Thoracic aorta (tissue), 2 donors: ENCODE measurements around the gene TRIM34. TPM values are rescaled to one million over a fixed set of nuclear protein-coding genes. Genes with fewer than 3 reads are reported as not detected.

Source experiments
- ATAC-seq: fragments of 150-250 bp; one replicate; pipeline ENCODE4 v1.8.0; 2017; ENCODE audit warnings: low read depth; ENCODE audit not compliant: insufficient number of reproducible peaks, low FRiP score
- DNase-seq: peaks from one replicate; pipeline ENCODE4 v3.0.0-alpha.2; 2020; ENCODE audit warnings: low spot score
- H3K27ac ChIP-seq, 2 donors: fragments of 200-600 bp; sonication (generic); 1 replicate in 1 of 2; 2 replicates in 1 of 2; pipeline ENCODE4 v1.5.1; 2016; ENCODE audit warnings: mild to moderate bottlenecking in 2 of 2, moderate library complexity in 2 of 2
- H3K27me3 ChIP-seq: fragments of 200-600 bp; sonication (generic); replicated peaks from 2 replicates; pipeline ENCODE4 v1.6.0; 2016; ENCODE audit warnings: mild to moderate bottlenecking; ENCODE audit not compliant: insufficient read depth
- H3K36me3 ChIP-seq: fragments of 200-600 bp; sonication (generic); one replicate; pipeline ENCODE4 v1.5.1; 2016
- H3K4me1 ChIP-seq, 2 donors: fragments of 200-600 bp; sonication (generic); 1 replicate in 1 of 2; 2 replicates in 1 of 2; pipeline versions ENCODE4 v1.5.1 to v1.6.0; 2016; ENCODE audit warnings: low read depth in 2 of 2, mild to moderate bottlenecking in 1 of 2; ENCODE audit not compliant: control insufficient read depth in 1 of 2
- H3K4me3 ChIP-seq: fragments of 200-600 bp; sonication (generic); 2 replicates; pipeline ENCODE4 v1.5.1; 2016; ENCODE audit warnings: mild to moderate bottlenecking
- H3K9me3 ChIP-seq: fragments of 200-600 bp; sonication (generic); 2 replicates; pipeline ENCODE4 v1.5.1; 2016
- CTCF ChIP-seq: fragments of 200-600 bp; sonication (generic); IDR thresholded peaks from one replicate; pipeline ENCODE4 v1.5.1; 2019; ENCODE audit warnings: antibody characterized with exemption
- total RNA-seq, 2 donors: library from RNA; depleted of rRNA; stranded (reverse); fragments of >200 nt; gene quantifications; one replicate each; pipeline versions ENCODE4 v1.1.0 to v1.2.3, GENCODE V29; 2016

The TRIM34 gene
- total RNA-seq, 2 donors from 2014 or later, result 6.9 to 7.7 TPM

DNA sequence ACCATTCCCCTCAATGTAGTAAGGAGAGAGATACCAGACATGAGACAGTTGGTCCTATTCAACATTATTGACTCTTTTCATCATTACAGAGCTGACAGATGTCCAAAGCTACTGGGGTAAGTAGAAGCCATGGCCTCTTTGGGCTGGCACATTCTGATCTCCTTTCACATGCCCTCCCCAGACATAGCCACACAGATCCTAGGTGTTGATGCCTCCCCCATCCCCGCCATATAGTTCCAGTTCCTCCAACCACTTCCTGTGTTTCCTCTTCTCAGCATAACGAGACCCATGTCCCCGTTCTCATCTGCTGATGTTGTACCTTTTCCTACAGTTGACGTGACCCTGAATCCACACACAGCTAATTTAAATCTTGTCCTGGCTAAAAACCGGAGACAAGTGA, 14.4 kb upstream of the TRIM34 start:
- Histone ChIP-seq H3K9me3 (no peaks in the 10 kb centered on the region), H3K27ac (no peak overlapping the region), H3K4me1 (peaks cover 0 to 6% of the 10 kb centered on the region in 2 donors), H3K27me3 (no peaks in the 10 kb centered on the region), H3K4me3 (no peak overlapping the region), H3K36me3 (no peaks in the 10 kb centered on the region)
- DNase-seq (no peak), ATAC-seq (peak; percentile 19)
- TF ChIP-seq CTCF, result no peak

- Histone ChIP-seq H3K36me3 (no peaks in the 10 kb centered on the region), H3K27ac (no peak overlapping the region), H3K4me1 (no peaks in the 10 kb centered on the region), H3K9me3 (no peaks in the 10 kb centered on the region), H3K4me3 (no peak overlapping the region), H3K27me3 (no peaks in the 10 kb centered on the region)
- TF ChIP-seq CTCF, result no peak
- DNase-seq, result no peak
- ATAC-seq, result no peak
These were observed 13.2 kb upstream of the TRIM34 start for GRCh38 chr11:5611627-5612026.

DNA sequence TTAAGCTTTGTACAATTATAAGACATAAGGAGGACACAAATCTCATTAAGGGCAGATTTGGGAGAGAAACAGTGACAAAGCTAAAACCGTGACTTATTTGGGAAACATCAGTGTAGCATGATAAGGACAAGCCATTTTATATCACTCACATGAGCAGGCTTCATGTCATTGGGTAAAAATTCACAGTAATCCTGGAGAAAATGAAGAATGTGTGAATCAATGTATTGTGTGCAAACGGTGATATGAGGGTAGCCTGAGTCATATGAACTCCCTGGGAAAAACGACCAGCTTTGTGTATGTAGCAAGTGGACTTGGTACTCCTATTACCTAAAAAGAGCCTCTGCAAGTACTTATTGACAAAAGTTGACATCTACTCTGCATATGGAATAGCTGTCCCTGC, 6.0 kb upstream of the TRIM34 start:
- H3K9me3 ChIP-seq, result no peaks in the 10 kb centered on the region
- no peak for ATAC-seq
- no peak for TF ChIP-seq CTCF
- H3K36me3 ChIP-seq, result no peaks in the 10 kb centered on the region
- H3K27ac ChIP-seq, result no peak overlapping the region
- H3K27me3 ChIP-seq, result no peaks in the 10 kb centered on the region
- no peak overlapping the region for H3K4me3 ChIP-seq
- no peak for DNase-seq
- H3K4me1 ChIP-seq, result peaks cover 15 to 20% of the 10 kb centered on the region in 2 donors

DNA sequence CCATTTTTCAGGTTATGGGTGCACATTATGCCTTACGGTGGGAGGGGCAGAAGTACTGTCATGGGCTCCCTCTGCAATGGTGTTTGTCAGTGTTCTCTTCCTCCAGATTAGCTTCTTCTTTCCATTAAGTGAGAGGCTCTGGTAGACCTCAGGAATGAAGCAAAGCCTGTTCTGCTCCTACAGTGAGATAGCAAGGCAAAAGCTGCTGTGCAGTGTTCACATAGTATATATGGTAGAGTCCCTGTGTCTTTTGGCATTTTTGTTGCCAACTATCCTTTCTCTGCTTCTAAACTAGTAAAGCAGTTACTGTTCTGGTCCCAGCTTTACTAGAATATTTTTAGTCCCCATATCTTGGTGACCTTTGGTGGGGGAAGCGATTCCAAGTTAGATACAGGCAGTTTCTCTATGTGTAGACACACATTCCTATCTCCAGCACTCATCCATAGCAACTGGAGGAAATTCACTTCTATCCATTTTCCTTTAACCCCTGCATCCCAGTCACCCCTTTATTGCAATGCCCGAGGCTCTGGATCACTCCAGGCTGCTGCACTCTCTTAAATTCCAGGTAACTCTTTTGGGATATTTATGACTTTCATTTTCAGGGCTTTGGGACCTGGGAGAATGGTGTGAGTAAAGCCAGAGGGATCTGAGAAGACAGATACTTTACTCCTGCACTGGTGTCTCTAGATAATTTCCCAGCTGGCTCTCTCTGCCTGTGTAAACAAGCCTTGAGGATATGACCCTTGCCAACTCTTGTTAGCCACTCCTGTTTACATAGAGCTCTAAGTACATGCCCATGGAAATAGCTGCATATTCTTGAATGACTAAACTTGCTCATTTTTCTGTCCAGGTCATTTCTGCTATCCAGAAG, 3.9 kb upstream of the TRIM34 start:
- no peak for TF ChIP-seq CTCF
- Histone ChIP-seq H3K27ac (peak overlapping the region; percentile 51 to 59), H3K9me3 (no peaks in the 10 kb centered on the region), H3K4me1 (peaks cover 24 to 34% of the 10 kb centered on the region in 2 donors), H3K36me3 (no peaks in the 10 kb centered on the region), H3K27me3 (no peaks in the 10 kb centered on the region), H3K4me3 (peak overlapping the region; percentile 10)
- ATAC-seq, result peak; percentile 68
- no peak for DNase-seq

- DNase-seq (no peak), ATAC-seq (no peak)
- TF ChIP-seq CTCF, result no peak
- H3K27ac ChIP-seq, result peak overlapping the region; percentile 51 to 59
- peaks cover 28 to 37% of the 10 kb centered on the region in 2 donors for H3K4me1 ChIP-seq
- H3K4me3 ChIP-seq, result no peak overlapping the region
- H3K27me3 ChIP-seq, result no peaks in the 10 kb centered on the region
- H3K9me3 ChIP-seq, result no peaks in the 10 kb centered on the region
- no peaks in the 10 kb centered on the region for H3K36me3 ChIP-seq
These were observed 3.2 kb upstream of the TRIM34 start for GRCh38 chr11:5621580-5621979.
